Measurements from ENCODE around the gene MTA1. TPM values are rescaled to one million over a fixed set of nuclear protein-coding genes. Genes with fewer than 3 reads are reported as not detected.

MTA1 gene
- total and polyA plus RNA-seq, 4 donors: 3.7 to 28.1 (median 21.0) TPM

GRCh38 chr14:105460116-105460515 is 40.5 kb downstream of the MTA1 start:
- Histone ChIP-seq H3K27ac (ENCODE audit: low read depth in 1 of 2, low read length in 2 of 2) (no peak overlapping the region), H3K9ac (ENCODE audit: low read depth in 1 of 2, low read length in 2 of 2) (no peak overlapping the region), H3K27me3 (ENCODE audit: control insufficient read depth in 4 of 4, insufficient read depth in 4 of 4, low read length in 3 of 4) (no peaks in the 10 kb centered on the region), H3K9me3 (ENCODE audit: control insufficient read depth in 4 of 4, low read length in 3 of 4) (no peaks in the 10 kb centered on the region), H3K4me1 (ENCODE audit: control insufficient read depth in 4 of 4, insufficient read depth in 4 of 4, low read length in 3 of 4) (no peaks in the 10 kb centered on the region), H3K4me3 (ENCODE audit: low read depth in 1 of 3, low read length in 3 of 3) (no peak overlapping the region), H3K36me3 (ENCODE audit: control insufficient read depth in 4 of 4, insufficient read depth in 3 of 4, low read depth in 1 of 4, low read length in 3 of 4) (peaks cover 8 to 58% (median 29%) of the 10 kb centered on the region in 4 donors)
- 97% methylated on average over 17 of the region's 17 CpGs for WGBS
- no peak for DNase-seq (ENCODE audit: low spot score)
- no peak for TF ChIP-seq FOXA2 (IDR thresholded peaks at IDR 0.05)
- TF ChIP-seq, protein P1, sequence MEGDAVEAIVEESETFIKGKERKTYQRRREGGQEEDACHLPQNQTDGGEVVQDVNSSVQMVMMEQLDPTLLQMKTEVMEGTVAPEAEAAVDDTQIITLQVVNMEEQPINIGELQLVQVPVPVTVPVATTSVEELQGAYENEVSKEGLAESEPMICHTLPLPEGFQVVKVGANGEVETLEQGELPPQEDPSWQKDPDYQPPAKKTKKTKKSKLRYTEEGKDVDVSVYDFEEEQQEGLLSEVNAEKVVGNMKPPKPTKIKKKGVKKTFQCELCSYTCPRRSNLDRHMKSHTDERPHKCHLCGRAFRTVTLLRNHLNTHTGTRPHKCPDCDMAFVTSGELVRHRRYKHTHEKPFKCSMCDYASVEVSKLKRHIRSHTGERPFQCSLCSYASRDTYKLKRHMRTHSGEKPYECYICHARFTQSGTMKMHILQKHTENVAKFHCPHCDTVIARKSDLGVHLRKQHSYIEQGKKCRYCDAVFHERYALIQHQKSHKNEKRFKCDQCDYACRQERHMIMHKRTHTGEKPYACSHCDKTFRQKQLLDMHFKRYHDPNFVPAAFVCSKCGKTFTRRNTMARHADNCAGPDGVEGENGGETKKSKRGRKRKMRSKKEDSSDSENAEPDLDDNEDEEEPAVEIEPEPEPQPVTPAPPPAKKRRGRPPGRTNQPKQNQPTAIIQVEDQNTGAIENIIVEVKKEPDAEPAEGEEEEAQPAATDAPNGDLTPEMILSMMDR (IDR thresholded peaks at IDR 0.05; ENCODE audit: low read depth, low read length, missing input control): no peak
- TF ChIP-seq HNF4A (conservative IDR thresholded peaks at IDR 0.05): no peak
- no peak for TF ChIP-seq RXRA (IDR thresholded peaks at IDR 0.05)
- TF ChIP-seq, protein P2, sequence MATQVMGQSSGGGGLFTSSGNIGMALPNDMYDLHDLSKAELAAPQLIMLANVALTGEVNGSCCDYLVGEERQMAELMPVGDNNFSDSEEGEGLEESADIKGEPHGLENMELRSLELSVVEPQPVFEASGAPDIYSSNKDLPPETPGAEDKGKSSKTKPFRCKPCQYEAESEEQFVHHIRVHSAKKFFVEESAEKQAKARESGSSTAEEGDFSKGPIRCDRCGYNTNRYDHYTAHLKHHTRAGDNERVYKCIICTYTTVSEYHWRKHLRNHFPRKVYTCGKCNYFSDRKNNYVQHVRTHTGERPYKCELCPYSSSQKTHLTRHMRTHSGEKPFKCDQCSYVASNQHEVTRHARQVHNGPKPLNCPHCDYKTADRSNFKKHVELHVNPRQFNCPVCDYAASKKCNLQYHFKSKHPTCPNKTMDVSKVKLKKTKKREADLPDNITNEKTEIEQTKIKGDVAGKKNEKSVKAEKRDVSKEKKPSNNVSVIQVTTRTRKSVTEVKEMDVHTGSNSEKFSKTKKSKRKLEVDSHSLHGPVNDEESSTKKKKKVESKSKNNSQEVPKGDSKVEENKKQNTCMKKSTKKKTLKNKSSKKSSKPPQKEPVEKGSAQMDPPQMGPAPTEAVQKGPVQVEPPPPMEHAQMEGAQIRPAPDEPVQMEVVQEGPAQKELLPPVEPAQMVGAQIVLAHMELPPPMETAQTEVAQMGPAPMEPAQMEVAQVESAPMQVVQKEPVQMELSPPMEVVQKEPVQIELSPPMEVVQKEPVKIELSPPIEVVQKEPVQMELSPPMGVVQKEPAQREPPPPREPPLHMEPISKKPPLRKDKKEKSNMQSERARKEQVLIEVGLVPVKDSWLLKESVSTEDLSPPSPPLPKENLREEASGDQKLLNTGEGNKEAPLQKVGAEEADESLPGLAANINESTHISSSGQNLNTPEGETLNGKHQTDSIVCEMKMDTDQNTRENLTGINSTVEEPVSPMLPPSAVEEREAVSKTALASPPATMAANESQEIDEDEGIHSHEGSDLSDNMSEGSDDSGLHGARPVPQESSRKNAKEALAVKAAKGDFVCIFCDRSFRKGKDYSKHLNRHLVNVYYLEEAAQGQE (IDR thresholded peaks at IDR 0.05): no peak
- no peak for TF ChIP-seq RAD21 (IDR thresholded peaks at IDR 0.05)
- TF ChIP-seq JUND (IDR thresholded peaks at IDR 0.05): no peak
- TF ChIP-seq FOXA1 (IDR thresholded peaks at IDR 0.05): no peak
- no peak for TF ChIP-seq NR2F2 (IDR thresholded peaks at IDR 0.05)
- no peak for TF ChIP-seq EGR1 (IDR thresholded peaks at IDR 0.05; ENCODE audit: low read depth in 2 of 2)
- no peak for TF ChIP-seq YY1 (IDR thresholded peaks at IDR 0.05)
- TF ChIP-seq TAF1 (conservative IDR thresholded peaks at IDR 0.05): no peak
- TF ChIP-seq ATF3 (IDR thresholded peaks at IDR 0.05): no peak
- no peak for TF ChIP-seq GABPA (IDR thresholded peaks at IDR 0.05 in 1 of 2, conservative IDR thresholded peaks at IDR 0.05 in 1 of 2)
- no peak for TF ChIP-seq HNF4G (IDR thresholded peaks at IDR 0.05)

DNA sequence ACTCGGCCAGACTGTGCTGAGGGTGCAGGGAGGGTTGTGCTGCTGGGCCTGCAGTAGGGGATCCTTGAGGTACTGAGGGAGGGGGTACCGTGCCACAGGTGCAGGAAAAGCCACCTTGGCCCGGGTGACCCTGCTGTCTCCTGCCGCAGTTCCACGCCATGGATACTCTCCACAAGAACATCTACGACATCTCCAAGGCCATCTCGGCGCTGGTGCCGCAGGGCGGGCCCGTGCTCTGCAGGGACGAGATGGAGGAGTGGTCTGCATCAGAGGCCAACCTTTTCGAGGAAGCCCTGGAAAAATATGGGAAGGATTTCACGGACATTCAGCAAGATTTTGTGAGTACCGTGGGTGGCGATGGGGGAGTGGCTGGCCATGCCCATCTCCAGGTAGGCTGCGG is 41.0 kb downstream of the MTA1 start:
- no peaks in the 10 kb centered on the region for H3K9me3 ChIP-seq (ENCODE audit: control insufficient read depth in 4 of 4, low read length in 3 of 4)
- H3K36me3 ChIP-seq (ENCODE audit: control insufficient read depth in 4 of 4, insufficient read depth in 3 of 4, low read depth in 1 of 4, low read length in 3 of 4): peaks cover 8 to 59% (median 28%) of the 10 kb centered on the region in 4 donors
- H3K4me1 ChIP-seq (ENCODE audit: control insufficient read depth in 4 of 4, insufficient read depth in 4 of 4, low read length in 3 of 4): no peaks in the 10 kb centered on the region
- H3K9ac ChIP-seq (ENCODE audit: low read depth in 1 of 2, low read length in 2 of 2): no peak overlapping the region
- DNase-seq (ENCODE audit: low spot score): no peak
- H3K27ac ChIP-seq (ENCODE audit: low read depth in 1 of 2, low read length in 2 of 2): no peak overlapping the region
- WGBS: 96% methylated on average over 17 of the region's 17 CpGs
- no peaks in the 10 kb centered on the region for H3K27me3 ChIP-seq (ENCODE audit: control insufficient read depth in 4 of 4, insufficient read depth in 4 of 4, low read length in 3 of 4)
- no peak overlapping the region for H3K4me3 ChIP-seq (ENCODE audit: low read depth in 1 of 3, low read length in 3 of 3)
- no peak for TF ChIP-seq TAF1 (conservative IDR thresholded peaks at IDR 0.05)
- TF ChIP-seq NR2F2 (IDR thresholded peaks at IDR 0.05): no peak
- no peak for TF ChIP-seq SP1 (IDR thresholded peaks at IDR 0.05)
- TF ChIP-seq, protein P1 (IDR thresholded peaks at IDR 0.05; ENCODE audit: low read depth, low read length, missing input control): no peak
- no peak for TF ChIP-seq RAD21 (IDR thresholded peaks at IDR 0.05)
- TF ChIP-seq EGR1 (IDR thresholded peaks at IDR 0.05; ENCODE audit: low read depth in 2 of 2): no peak
- TF ChIP-seq, protein P2 (IDR thresholded peaks at IDR 0.05): no peak
- no peak for TF ChIP-seq FOXA1 (IDR thresholded peaks at IDR 0.05)
- no peak for TF ChIP-seq MAX (IDR thresholded peaks at IDR 0.05)
- TF ChIP-seq HNF4A (conservative IDR thresholded peaks at IDR 0.05): no peak
- no peak for TF ChIP-seq RXRA (IDR thresholded peaks at IDR 0.05)
- TF ChIP-seq, protein P3, sequence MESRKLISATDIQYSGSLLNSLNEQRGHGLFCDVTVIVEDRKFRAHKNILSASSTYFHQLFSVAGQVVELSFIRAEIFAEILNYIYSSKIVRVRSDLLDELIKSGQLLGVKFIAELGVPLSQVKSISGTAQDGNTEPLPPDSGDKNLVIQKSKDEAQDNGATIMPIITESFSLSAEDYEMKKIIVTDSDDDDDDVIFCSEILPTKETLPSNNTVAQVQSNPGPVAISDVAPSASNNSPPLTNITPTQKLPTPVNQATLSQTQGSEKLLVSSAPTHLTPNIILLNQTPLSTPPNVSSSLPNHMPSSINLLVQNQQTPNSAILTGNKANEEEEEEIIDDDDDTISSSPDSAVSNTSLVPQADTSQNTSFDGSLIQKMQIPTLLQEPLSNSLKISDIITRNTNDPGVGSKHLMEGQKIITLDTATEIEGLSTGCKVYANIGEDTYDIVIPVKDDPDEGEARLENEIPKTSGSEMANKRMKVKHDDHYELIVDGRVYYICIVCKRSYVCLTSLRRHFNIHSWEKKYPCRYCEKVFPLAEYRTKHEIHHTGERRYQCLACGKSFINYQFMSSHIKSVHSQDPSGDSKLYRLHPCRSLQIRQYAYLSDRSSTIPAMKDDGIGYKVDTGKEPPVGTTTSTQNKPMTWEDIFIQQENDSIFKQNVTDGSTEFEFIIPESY (IDR thresholded peaks at IDR 0.05): no peak
- TF ChIP-seq YY1 (IDR thresholded peaks at IDR 0.05): no peak
- TF ChIP-seq JUND (IDR thresholded peaks at IDR 0.05): no peak
- TF ChIP-seq FOXA2 (IDR thresholded peaks at IDR 0.05): no peak
